OCI-LY7 (cell line): ENCODE measurements around the gene ELOF1. TPM values are rescaled to one million over a fixed set of nuclear protein-coding genes. Genes with fewer than 3 reads are reported as not detected.

Experiments
- BruUV-seq: library from RNA; stranded (reverse); fragments of 400-500 nt; replicated peaks from 2 replicates; lab custom pipeline; 2021; lab: Mats Ljungman, UMichigan
- CTCF ChIA-PET: fragments of 300-600 bp; sonication (Branson Sonifier 250); formaldehyde crosslinking; loops from one replicate; lab custom pipeline; 2022; ENCODE audit warnings: antibody characterized with exemption; ENCODE audit not compliant: unreplicated experiment; lab: Charles Lee
- POLR2A ChIA-PET: fragments of 300-600 bp; sonication (Branson Sonifier 250); formaldehyde crosslinking; loops from one replicate; lab custom pipeline; 2022; ENCODE audit warnings: antibody characterized with exemption; lab: Charles Lee
- DNase-seq: peaks from one replicate; pipeline ENCODE4 v3.0.0-alpha.2; 2015; ENCODE audit warnings: low spot score
- H2AFZ ChIP-seq: fragments of 200-600 bp; sonication (generic), shearing (Covaris generic); 2 replicates; pipeline ENCODE4 v1.6.1; 2014; ENCODE audit warnings: mild to moderate bottlenecking, antibody characterized with exemption, low read length, moderate library complexity
- H3K27ac ChIP-seq: fragments of 200-600 bp; sonication (generic); 2 replicates; pipeline ENCODE4 v1.5.1; 2014; ENCODE audit warnings: mixed run types, low read depth, mild to moderate bottlenecking, moderate library complexity, low read length, inconsistent platforms; ENCODE audit not compliant: poor library complexity, severe bottlenecking
- H3K36me3 ChIP-seq: fragments of 200-600 bp; sonication (generic); 2 replicates; pipeline ENCODE4 v1.6.1; 2014; ENCODE audit warnings: mild to moderate bottlenecking, antibody characterized with exemption, low read length, moderate library complexity, mixed read lengths; ENCODE audit not compliant: insufficient read depth
- H3K4me1 ChIP-seq: fragments of 200-600 bp; sonication (generic); 2 replicates; pipeline ENCODE4 v1.5.1; 2014; ENCODE audit warnings: mild to moderate bottlenecking, low read length; ENCODE audit not compliant: insufficient read depth, poor library complexity, severe bottlenecking
- H3K4me2 ChIP-seq: fragments of 200-600 bp; sonication (generic); 2 replicates; pipeline ENCODE4 v1.6.1; 2014; ENCODE audit warnings: mild to moderate bottlenecking, low read length
- H3K4me3 ChIP-seq: fragments of 200-600 bp; sonication (generic); 2 replicates; pipeline ENCODE4 v1.5.1; 2014; ENCODE audit warnings: mild to moderate bottlenecking, low read depth, low read length; ENCODE audit not compliant: poor library complexity, severe bottlenecking
- H3K79me2 ChIP-seq: fragments of 200-600 bp; sonication (generic); 2 replicates; pipeline ENCODE4 v1.6.1; 2016; ENCODE audit warnings: low read depth, mild to moderate bottlenecking, low read length, moderate library complexity, mixed read lengths; ENCODE audit not compliant: insufficient read depth
- H3K9me2 ChIP-seq: fragments of 200-600 bp; sonication (generic); 2 replicates; pipeline ENCODE4 v1.6.1; 2016; ENCODE audit warnings: mild to moderate bottlenecking, low read length, mixed read lengths; ENCODE audit not compliant: insufficient read depth
- H3K9me3 ChIP-seq: fragments of 200-600 bp; sonication (generic); 2 replicates; pipeline ENCODE4 v1.6.1; 2014; ENCODE audit warnings: mild to moderate bottlenecking, mixed run types, low read length, mixed read lengths
- H4K20me1 ChIP-seq: fragments of 200-600 bp; sonication (generic); 2 replicates; pipeline ENCODE4 v1.6.1; 2014; ENCODE audit warnings: mild to moderate bottlenecking, antibody characterized with exemption, low read length, moderate library complexity, mixed read lengths; ENCODE audit not compliant: insufficient read depth
- EZH2phosphoT487 ChIP-seq: fragments of 200-600 bp; sonication (generic); IDR thresholded peaks from 2 replicates; pipeline ENCODE4 v1.6.1; 2018; ENCODE audit warnings: low read depth, borderline replicate concordance, mild to moderate bottlenecking, mixed run types, antibody characterized with exemption, low read length, moderate library complexity, mixed read lengths
- intact Hi-C: fragments of 100-400 bp; cut with micrococcal nuclease; formaldehyde crosslinking; loops from one replicate; pipeline ENCODE4 v1.10.0; 2022; ENCODE audit not compliant: unreplicated experiment
- total RNA-seq, 2 experiments: library from RNA; depleted of rRNA in 1 of 2; stranded (reverse); fragments of >200 nt in 1 of 2; shearing (Covaris generic) in 1 of 2; gene quantifications; 2 replicates each; pipeline ENCODE4 v1.2.3, GENCODE V29; 2014 to 2022
- TF ChIP-seq, protein P1 (sequence below): fragments of 200-600 bp; sonication (generic); conservative IDR thresholded peaks from 2 replicates; pipeline ENCODE4 v1.5.1; 2014; ENCODE audit warnings: mild to moderate bottlenecking, antibody characterized with exemption, low read length, moderate library complexity, mixed read lengths

The ELOF1 gene
- total RNA-seq, 2 experiments from 2014 or later, result 60.5 to 73.2 TPM

DNA sequence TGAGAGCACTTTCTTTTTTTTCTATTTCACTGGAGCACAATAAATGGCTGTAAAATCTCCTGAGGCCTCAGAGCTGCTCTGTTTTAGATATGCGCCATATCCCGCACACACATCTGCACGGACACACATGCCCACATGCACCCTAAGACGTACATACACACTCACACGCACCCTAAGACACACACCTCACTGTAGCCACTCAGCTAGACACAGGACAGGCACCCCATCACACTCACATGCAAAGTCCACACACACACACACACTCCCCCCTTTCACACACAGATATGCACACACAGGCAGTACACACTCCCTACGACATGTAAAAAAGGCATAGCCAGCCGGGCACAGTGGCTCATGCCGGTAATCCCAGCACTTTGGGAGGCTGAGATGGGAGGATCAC is 8.8 kb downstream of the ELOF1 start:
- intact Hi-C loops, result loop anchor here (5.0 kb wide), 1 partner anchor 37 kb away; no protein-coding TSS in a partner anchor
- ChIA-PET POLR2A (no interaction called here), CTCF (no interaction called here)
- H3K36me3 ChIP-seq, result peaks cover 38% of the 10 kb centered on the region
- peaks cover 2% of the 10 kb centered on the region; the same call in 1 of the 2 replicates for H3K79me2 ChIP-seq
- H4K20me1 ChIP-seq, result no peaks in the 10 kb centered on the region
- peaks cover 31% of the 10 kb centered on the region for H3K4me1 ChIP-seq
- no peak overlapping the region for H3K4me3 ChIP-seq
- no peak for DNase-seq
- H3K27ac ChIP-seq, result no peak overlapping the region
- H2AFZ ChIP-seq, result no peak overlapping the region
- H3K9me3 ChIP-seq, result no peaks in the 10 kb centered on the region
- no peaks in the 10 kb centered on the region for H3K9me2 ChIP-seq
- H3K4me2 ChIP-seq, result no peak overlapping the region
- no TSS peak for BruUV-seq
- TF ChIP-seq EZH2phosphoT487, result no peak
- TF ChIP-seq, protein P1, sequence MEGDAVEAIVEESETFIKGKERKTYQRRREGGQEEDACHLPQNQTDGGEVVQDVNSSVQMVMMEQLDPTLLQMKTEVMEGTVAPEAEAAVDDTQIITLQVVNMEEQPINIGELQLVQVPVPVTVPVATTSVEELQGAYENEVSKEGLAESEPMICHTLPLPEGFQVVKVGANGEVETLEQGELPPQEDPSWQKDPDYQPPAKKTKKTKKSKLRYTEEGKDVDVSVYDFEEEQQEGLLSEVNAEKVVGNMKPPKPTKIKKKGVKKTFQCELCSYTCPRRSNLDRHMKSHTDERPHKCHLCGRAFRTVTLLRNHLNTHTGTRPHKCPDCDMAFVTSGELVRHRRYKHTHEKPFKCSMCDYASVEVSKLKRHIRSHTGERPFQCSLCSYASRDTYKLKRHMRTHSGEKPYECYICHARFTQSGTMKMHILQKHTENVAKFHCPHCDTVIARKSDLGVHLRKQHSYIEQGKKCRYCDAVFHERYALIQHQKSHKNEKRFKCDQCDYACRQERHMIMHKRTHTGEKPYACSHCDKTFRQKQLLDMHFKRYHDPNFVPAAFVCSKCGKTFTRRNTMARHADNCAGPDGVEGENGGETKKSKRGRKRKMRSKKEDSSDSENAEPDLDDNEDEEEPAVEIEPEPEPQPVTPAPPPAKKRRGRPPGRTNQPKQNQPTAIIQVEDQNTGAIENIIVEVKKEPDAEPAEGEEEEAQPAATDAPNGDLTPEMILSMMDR, result no peak

- Histone ChIP-seq H3K4me3 (no peak overlapping the region), H3K79me2 (no peaks in the 10 kb centered on the region), H3K36me3 (peaks cover 30% of the 10 kb centered on the region), H3K9me3 (no peaks in the 10 kb centered on the region), H2AFZ (no peak overlapping the region), H3K27ac (no peak overlapping the region), H3K4me1 (peaks cover 28% of the 10 kb centered on the region), H4K20me1 (no peaks in the 10 kb centered on the region), H3K9me2 (no peaks in the 10 kb centered on the region), H3K4me2 (no peak overlapping the region)
- no peak for DNase-seq
- ChIA-PET CTCF (no interaction called here), POLR2A (no interaction called here)
- intact Hi-C loops, result no loop called here
- no peak for TF ChIP-seq EZH2phosphoT487
- TF ChIP-seq, protein P1, result no peak
- no TSS peak for BruUV-seq
These were observed 9.6 kb downstream of the ELOF1 start for GRCh38 chr19:11549386-11549953.

GRCh38 chr19:11547929-11548700 is 10.9 kb downstream of the ELOF1 start:
- Histone ChIP-seq H4K20me1 (no peaks in the 10 kb centered on the region), H3K9me2 (no peaks in the 10 kb centered on the region), H3K27ac (no peak overlapping the region), H3K4me1 (peaks cover 15% of the 10 kb centered on the region), H3K9me3 (no peaks in the 10 kb centered on the region), H3K79me2 (no peaks in the 10 kb centered on the region), H2AFZ (no peak overlapping the region), H3K36me3 (peaks cover 16% of the 10 kb centered on the region), H3K4me2 (no peak overlapping the region), H3K4me3 (no peak overlapping the region)
- no peak for DNase-seq
- ChIA-PET POLR2A (no interaction called here), CTCF (no interaction called here)
- TF ChIP-seq EZH2phosphoT487, result no peak
- TF ChIP-seq, protein P1, result no peak
- no TSS peak for BruUV-seq
- intact Hi-C loops, result no loop called here
